SH-SY5Y (cell line): ENCODE results near the gene NUP37.

Experiments used
- GATA2 ChIP-seq: IDR thresholded peaks from 2 replicates; pipeline ENCODE4 v1.6.1; 2011; ENCODE audit warnings: mild to moderate bottlenecking, low read depth, low read length
- GATA3 ChIP-seq: IDR thresholded peaks from 2 replicates; pipeline ENCODE4 v1.6.1; 2011; ENCODE audit warnings: low read depth, mild to moderate bottlenecking, low read length, moderate library complexity

GRCh38 chr12:102059343-102059742, 60.6 kb downstream of the NUP37 start:
- no peak for TF ChIP-seq GATA2
- TF ChIP-seq GATA3: no peak
